Measurements from ENCODE around the gene FNIP2.

The FNIP2 gene

DNA sequence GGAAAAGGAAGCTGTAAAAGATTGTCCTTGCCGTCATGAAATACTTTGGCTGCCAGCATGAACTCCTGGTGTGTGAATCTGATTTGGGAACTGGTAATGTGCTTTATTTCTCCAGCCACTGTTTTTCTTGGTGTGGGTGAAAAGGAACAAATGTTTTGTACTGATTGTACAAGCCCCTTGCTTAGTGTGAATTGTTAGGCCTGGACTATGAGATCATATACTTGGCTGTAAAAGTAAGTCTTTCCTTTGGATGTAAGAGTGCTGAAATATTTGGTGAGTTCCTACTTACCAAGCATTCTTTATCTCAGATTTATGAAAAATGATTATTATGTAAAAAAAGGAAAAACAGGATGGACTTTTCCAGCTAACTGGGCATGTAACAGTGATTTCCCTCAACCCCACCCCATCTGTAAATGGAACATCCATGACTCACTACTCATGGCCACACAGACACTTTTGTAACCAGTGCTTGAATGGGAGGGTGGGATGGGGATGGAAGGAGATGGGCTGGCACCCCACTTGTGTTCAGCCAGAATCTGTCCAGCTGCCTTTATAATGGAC is 6.3 kb downstream of the FNIP2 start:
- no CpG with 5 or more reads among the region's 1 CpG for WGBS (ENCODE audit: extremely low coverage, insufficient coverage, low lambda C conversion rate)
- Histone ChIP-seq H3K79me2 (ENCODE audit: control insufficient read depth, insufficient read depth, low read length) (no peaks in the 10 kb centered on the region), H4K5ac (ENCODE audit: low read length) (no peak overlapping the region), H3K9ac (ENCODE audit: low read length) (no peak overlapping the region), H3K36me3 (ENCODE audit: control insufficient read depth, insufficient read depth, low read length) (no peaks in the 10 kb centered on the region), H3K27ac (ENCODE audit: low read depth, low read length) (no peak overlapping the region), H3K4me3 (ENCODE audit: low read length) (no peak overlapping the region), H2BK5ac (ENCODE audit: low read length) (no peak overlapping the region), H3K18ac (ENCODE audit: low read length) (no peak overlapping the region), H2BK15ac (replicated peaks; ENCODE audit: low read depth) (no peak overlapping the region), H3K23ac (ENCODE audit: low read length) (no peak overlapping the region), H2BK120ac (ENCODE audit: low read depth, low read length) (no peak overlapping the region), H3K56ac (ENCODE audit: low read length) (no peak overlapping the region), H3K4ac (ENCODE audit: low read depth, low read length) (no peak overlapping the region), H3K4me1 (ENCODE audit: control insufficient read depth, low read depth, low read length) (no peaks in the 10 kb centered on the region), H3K79me1 (ENCODE audit: low read length) (peaks cover 1% of the 10 kb centered on the region), H3K4me2 (ENCODE audit: low read length) (no peak overlapping the region), H4K8ac (ENCODE audit: low read depth, low read length) (no peak overlapping the region), H2AK5ac (ENCODE audit: low read length) (no peak overlapping the region), H3K27me3 (ENCODE audit: insufficient read depth, low read length, poor library complexity) (no peaks in the 10 kb centered on the region)
- no peak for DNase-seq

DNA sequence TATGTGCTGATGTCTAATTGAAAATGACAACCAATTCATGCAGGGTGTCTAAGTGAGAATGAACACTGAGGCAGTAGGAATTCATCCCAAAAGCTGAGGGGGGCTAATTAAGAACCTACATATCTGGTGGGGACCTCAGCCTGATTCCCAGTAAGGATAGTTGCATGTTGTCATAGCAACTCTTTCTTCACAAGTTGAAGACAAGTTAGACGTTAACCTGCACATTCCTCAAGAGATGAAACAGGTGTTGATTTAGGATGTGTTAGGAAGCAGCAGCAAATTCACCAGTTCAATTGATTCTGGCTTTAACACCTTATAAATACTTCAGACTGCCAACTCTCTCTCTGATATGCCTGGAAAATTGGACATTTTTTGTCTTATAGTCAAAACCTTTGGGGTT is 7.3 kb downstream of the FNIP2 start:
- Histone ChIP-seq H3K79me2 (ENCODE audit: control insufficient read depth, insufficient read depth, low read length) (no peaks in the 10 kb centered on the region), H3K79me1 (ENCODE audit: low read length) (peaks cover 1% of the 10 kb centered on the region), H3K27ac (ENCODE audit: low read depth, low read length) (no peak overlapping the region), H3K27me3 (ENCODE audit: insufficient read depth, low read length, poor library complexity) (no peaks in the 10 kb centered on the region), H3K4me3 (ENCODE audit: low read length) (no peak overlapping the region), H3K23ac (ENCODE audit: low read length) (no peak overlapping the region), H3K4ac (ENCODE audit: low read depth, low read length) (no peak overlapping the region), H4K8ac (ENCODE audit: low read depth, low read length) (no peak overlapping the region), H3K4me2 (ENCODE audit: low read length) (no peak overlapping the region), H2BK120ac (ENCODE audit: low read depth, low read length) (no peak overlapping the region), H2AK5ac (ENCODE audit: low read length) (no peak overlapping the region), H2BK15ac (replicated peaks; ENCODE audit: low read depth) (no peak overlapping the region), H3K18ac (ENCODE audit: low read length) (no peak overlapping the region), H3K36me3 (ENCODE audit: control insufficient read depth, insufficient read depth, low read length) (no peaks in the 10 kb centered on the region), H2BK5ac (ENCODE audit: low read length) (no peak overlapping the region), H4K5ac (ENCODE audit: low read length) (no peak overlapping the region), H3K9ac (ENCODE audit: low read length) (no peak overlapping the region), H3K56ac (ENCODE audit: low read length) (no peak overlapping the region), H3K4me1 (ENCODE audit: control insufficient read depth, low read depth, low read length) (no peaks in the 10 kb centered on the region)
- no CpG with 5 or more reads among the region's 1 CpG for WGBS (ENCODE audit: extremely low coverage, insufficient coverage, low lambda C conversion rate)
- no peak for DNase-seq

DNA sequence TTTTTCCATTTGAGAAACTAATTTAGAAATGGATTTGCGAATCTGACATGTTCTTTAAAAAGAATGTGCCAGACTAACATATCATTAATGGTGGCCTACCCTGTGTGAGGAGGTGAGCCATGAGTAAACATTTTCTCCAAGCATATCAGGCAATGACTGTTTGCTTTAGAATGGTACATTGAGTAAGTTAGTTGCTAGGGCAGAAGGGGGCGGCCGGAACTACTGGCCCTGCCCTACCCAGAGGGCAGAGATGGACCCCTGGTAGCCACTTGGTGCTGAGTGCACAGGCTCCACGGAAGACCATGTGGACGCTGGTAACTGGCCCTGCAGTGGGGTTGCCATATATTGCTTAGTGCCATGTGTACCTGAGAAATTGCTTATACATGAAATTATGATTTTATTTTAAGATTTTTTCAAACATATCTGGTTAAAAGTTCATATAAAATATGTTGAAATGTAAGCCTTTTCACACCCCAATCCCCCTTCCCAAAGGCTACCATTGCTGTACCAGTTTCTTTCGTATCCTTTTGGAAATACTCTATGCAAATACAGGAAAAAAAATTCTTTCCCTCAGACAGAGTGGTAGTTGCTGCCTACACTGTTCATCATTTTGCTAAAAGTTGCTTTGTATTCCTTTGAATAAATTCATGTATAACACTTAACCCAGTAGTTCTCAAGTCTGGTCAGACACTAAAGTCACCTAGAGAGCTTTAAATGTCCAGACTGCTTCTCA is 8.8 kb downstream of the FNIP2 start:
- no CpG with 5 or more reads among the region's 6 CpGs for WGBS (ENCODE audit: extremely low coverage, insufficient coverage, low lambda C conversion rate)
- Histone ChIP-seq H3K23ac (ENCODE audit: low read length) (no peak overlapping the region), H3K79me2 (ENCODE audit: control insufficient read depth, insufficient read depth, low read length) (no peaks in the 10 kb centered on the region), H2BK15ac (replicated peaks; ENCODE audit: low read depth) (no peak overlapping the region), H3K4ac (ENCODE audit: low read depth, low read length) (no peak overlapping the region), H3K27ac (ENCODE audit: low read depth, low read length) (no peak overlapping the region), H3K56ac (ENCODE audit: low read length) (no peak overlapping the region), H3K79me1 (ENCODE audit: low read length) (peaks cover 1% of the 10 kb centered on the region), H3K36me3 (ENCODE audit: control insufficient read depth, insufficient read depth, low read length) (no peaks in the 10 kb centered on the region), H2AK5ac (ENCODE audit: low read length) (no peak overlapping the region), H3K9ac (ENCODE audit: low read length) (no peak overlapping the region), H3K27me3 (ENCODE audit: insufficient read depth, low read length, poor library complexity) (no peaks in the 10 kb centered on the region), H3K4me2 (ENCODE audit: low read length) (no peak overlapping the region), H2BK5ac (ENCODE audit: low read length) (no peak overlapping the region), H3K18ac (ENCODE audit: low read length) (no peak overlapping the region), H2BK120ac (ENCODE audit: low read depth, low read length) (no peak overlapping the region), H3K4me1 (ENCODE audit: control insufficient read depth, low read depth, low read length) (no peaks in the 10 kb centered on the region), H4K5ac (ENCODE audit: low read length) (no peak overlapping the region), H4K8ac (ENCODE audit: low read depth, low read length) (no peak overlapping the region), H3K4me3 (ENCODE audit: low read length) (no peak overlapping the region)
- DNase-seq: no peak

DNA sequence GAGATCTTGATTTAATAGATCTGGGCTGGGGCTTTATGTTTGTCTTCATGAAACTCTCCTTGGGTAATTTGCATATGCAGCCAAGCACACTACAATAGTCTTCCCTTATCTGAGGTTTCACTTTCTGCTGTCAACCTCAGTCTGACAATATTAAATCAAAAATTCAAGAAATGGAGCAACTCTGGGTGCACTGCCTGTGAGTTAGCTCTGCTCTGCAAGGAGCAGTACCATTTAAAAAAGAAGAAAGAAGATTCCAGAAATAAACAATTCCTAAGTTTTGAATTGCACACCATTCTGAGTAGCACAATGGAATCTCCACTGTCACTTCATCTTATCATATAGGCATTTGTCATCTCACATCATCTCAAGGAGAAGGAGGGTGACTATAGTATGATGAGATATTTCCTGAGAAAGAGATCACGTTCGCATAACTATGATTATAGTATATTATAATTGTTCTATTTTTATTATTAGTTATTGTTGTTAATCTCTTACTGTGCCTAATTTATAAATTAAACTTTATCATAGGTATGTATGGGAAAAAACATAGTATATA is 9.4 kb downstream of the FNIP2 start:
- H3K23ac ChIP-seq (ENCODE audit: low read length): no peak overlapping the region
- no peak overlapping the region for H3K4ac ChIP-seq (ENCODE audit: low read depth, low read length)
- H3K79me1 ChIP-seq (ENCODE audit: low read length): peaks cover 1% of the 10 kb centered on the region
- H3K18ac ChIP-seq (ENCODE audit: low read length): no peak overlapping the region
- whole genome bisulfite sequencing (ENCODE audit: extremely low coverage, insufficient coverage, low lambda C conversion rate): no CpG with 5 or more reads among the region's 2 CpGs
- H3K56ac ChIP-seq (ENCODE audit: low read length): no peak overlapping the region
- H3K4me3 ChIP-seq (ENCODE audit: low read length): no peak overlapping the region
- H3K9ac ChIP-seq (ENCODE audit: low read length): no peak overlapping the region
- no peaks in the 10 kb centered on the region for H3K36me3 ChIP-seq (ENCODE audit: control insufficient read depth, insufficient read depth, low read length)
- H2AK5ac ChIP-seq (ENCODE audit: low read length): no peak overlapping the region
- H3K27ac ChIP-seq (ENCODE audit: low read depth, low read length): no peak overlapping the region
- no peak overlapping the region for H4K8ac ChIP-seq (ENCODE audit: low read depth, low read length)
- H2BK5ac ChIP-seq (ENCODE audit: low read length): no peak overlapping the region
- H2BK120ac ChIP-seq (ENCODE audit: low read depth, low read length): no peak overlapping the region
- no peak overlapping the region for H3K4me2 ChIP-seq (ENCODE audit: low read length)
- no peaks in the 10 kb centered on the region for H3K27me3 ChIP-seq (ENCODE audit: insufficient read depth, low read length, poor library complexity)
- DNase-seq: no peak
- H4K5ac ChIP-seq (ENCODE audit: low read length): no peak overlapping the region
- H2BK15ac ChIP-seq (replicated peaks; ENCODE audit: low read depth): no peak overlapping the region
- no peaks in the 10 kb centered on the region for H3K79me2 ChIP-seq (ENCODE audit: control insufficient read depth, insufficient read depth, low read length)
- no peaks in the 10 kb centered on the region for H3K4me1 ChIP-seq (ENCODE audit: control insufficient read depth, low read depth, low read length)

DNA sequence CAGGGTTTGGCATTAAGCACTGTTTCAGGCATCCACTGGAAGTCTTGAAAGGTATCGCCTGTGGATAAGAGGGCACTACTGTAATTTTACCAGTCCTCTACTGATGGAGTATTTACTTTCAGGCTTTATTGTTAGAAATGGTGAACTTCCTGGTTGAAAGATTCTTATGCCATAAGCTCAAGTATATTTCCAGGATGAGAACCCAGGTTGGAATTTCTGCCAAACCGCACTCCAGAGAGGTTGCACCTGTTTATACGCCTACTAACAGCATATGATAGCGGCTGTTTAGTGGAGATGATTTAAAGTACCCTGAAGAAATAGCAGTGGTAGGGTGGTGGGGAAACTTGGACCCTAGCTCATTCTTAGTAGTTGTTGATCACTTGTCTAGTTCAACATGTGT is 9.9 kb downstream of the FNIP2 start:
- Histone ChIP-seq H3K79me1 (ENCODE audit: low read length) (peaks cover 3% of the 10 kb centered on the region), H4K8ac (ENCODE audit: low read depth, low read length) (no peak overlapping the region), H3K18ac (ENCODE audit: low read length) (no peak overlapping the region), H3K4me3 (ENCODE audit: low read length) (no peak overlapping the region), H3K27ac (ENCODE audit: low read depth, low read length) (no peak overlapping the region), H3K56ac (ENCODE audit: low read length) (no peak overlapping the region), H2BK120ac (ENCODE audit: low read depth, low read length) (no peak overlapping the region), H2BK5ac (ENCODE audit: low read length) (no peak overlapping the region), H3K36me3 (ENCODE audit: control insufficient read depth, insufficient read depth, low read length) (no peaks in the 10 kb centered on the region), H3K9ac (ENCODE audit: low read length) (no peak overlapping the region), H3K23ac (ENCODE audit: low read length) (no peak overlapping the region), H4K5ac (ENCODE audit: low read length) (no peak overlapping the region), H3K4me1 (ENCODE audit: control insufficient read depth, low read depth, low read length) (peaks cover 2% of the 10 kb centered on the region), H3K27me3 (ENCODE audit: insufficient read depth, low read length, poor library complexity) (no peaks in the 10 kb centered on the region), H2BK15ac (replicated peaks; ENCODE audit: low read depth) (no peak overlapping the region), H3K4ac (ENCODE audit: low read depth, low read length) (no peak overlapping the region), H2AK5ac (ENCODE audit: low read length) (no peak overlapping the region), H3K4me2 (ENCODE audit: low read length) (no peak overlapping the region), H3K79me2 (ENCODE audit: control insufficient read depth, insufficient read depth, low read length) (no peaks in the 10 kb centered on the region)
- WGBS (ENCODE audit: extremely low coverage, insufficient coverage, low lambda C conversion rate): no CpG with 5 or more reads among the region's 4 CpGs
- DNase-seq: no peak
